Measurements from ENCODE around the gene MRPS31. TPM values are rescaled to one million over a fixed set of nuclear protein-coding genes. Genes with fewer than 3 reads are reported as not detected.

The MRPS31 gene
- 17.9 and 19.2 TPM in 2 replicates for total RNA-seq

GRCh38 chr13:40770934-40771618 lies at the start of gene MRPS31:
TSS of gene MRPS31 (minus strand) at chr13:40771190. CDS start at chr13:40771136, 54 bp downstream.

DNA sequence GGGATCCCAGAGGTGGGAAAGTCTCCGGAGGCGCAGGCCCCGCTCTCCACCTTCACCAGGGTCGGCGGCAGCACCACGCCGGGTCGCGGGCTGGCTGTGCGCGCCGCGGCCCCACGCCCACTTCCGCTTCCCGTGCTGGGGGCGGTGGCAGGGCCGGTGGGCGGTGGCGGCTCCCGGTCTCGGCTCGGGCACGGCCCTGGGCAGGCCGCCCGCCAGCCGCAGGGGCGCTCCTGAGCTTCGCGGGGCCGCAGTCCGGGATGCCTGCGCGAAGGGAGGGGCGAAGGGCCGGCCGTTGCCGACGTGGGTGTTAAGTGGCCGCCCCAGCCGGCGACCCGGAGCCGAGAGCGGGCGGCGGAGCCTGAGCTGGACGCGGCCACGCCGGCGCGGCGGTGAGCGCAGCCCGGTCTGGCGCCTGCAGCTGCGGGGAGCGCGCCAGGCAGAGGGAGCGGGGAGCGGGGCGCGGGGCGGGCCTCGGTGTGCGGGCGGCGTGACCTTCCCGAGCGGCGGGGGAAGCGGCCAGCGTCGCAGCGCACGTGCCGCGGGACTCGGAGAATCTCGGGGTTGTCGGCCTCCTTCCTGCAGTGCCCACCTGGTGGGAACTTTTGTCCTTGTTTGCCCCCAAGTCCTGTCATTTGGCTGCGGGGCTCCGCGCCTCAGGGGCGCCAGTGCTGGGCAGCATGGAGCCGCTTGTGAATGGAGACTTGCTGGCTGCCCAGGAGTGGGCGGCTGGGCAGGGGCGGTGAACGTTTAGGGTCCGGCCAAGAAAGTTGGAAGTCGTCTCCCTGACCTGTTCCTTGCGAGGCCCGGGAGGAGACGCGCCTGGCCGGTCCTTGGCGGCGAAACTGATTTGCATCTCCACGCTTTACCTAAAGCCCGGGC lies 18.5 kb upstream of the MRPS31 start, which contains the start of gene SLC25A15:
Gene SLC25A15, plus strand, starts transcription at position 337 of the 879 bp plus-strand sequence. CDS start 3,616 bp downstream, outside the sequence.

Small RNA genes lying within 50 kb of the gene (small RNA-seq; reads per million reads assigned to genes)
- gene MIR320D1 = not detected
- gene MIR621 = not detected
- gene RF00017 = not detected

Other genes starting within 250 kb of the MRPS31 start
- 18.8 and 21.6 TPM in 2 replicates for gene FOXO1, start 104.5 kb downstream of the MRPS31 start, total RNA-seq
- 12.4 and 13.7 TPM in 2 replicates for gene SLC25A15, start 18.4 kb upstream of the MRPS31 start, total RNA-seq
- gene ELF1, start 248.1 kb upstream of the MRPS31 start, total RNA-seq = 65.6 and 68.4 TPM in 2 replicates